K562 (cell line): ENCODE results near the gene TOM1L2. TPM values are rescaled to one million over a fixed set of nuclear protein-coding genes. Genes with fewer than 3 reads are reported as not detected.
A peak's percentile ranks its signal among the peaks of the same experiment; 100 is the strongest.

Experiments used
- CHD4 ChIP-seq: fragments of 200-600 bp; sonication (generic); IDR thresholded peaks from 3 replicates; pipeline ENCODE4 v1.6.1; 2012; ENCODE audit warnings: low read depth, mild to moderate bottlenecking, mixed read lengths, low read length, inconsistent platforms; ENCODE audit not compliant: insufficient read depth, insufficient replicate concordance, poor library complexity, severe bottlenecking
- DMBX1 ChIP-seq: fragments of 250-450 bp; sonication (Bioruptor Pico); IDR thresholded peaks from 2 replicates; pipeline ENCODE4 v1.8.0; 2022; ENCODE audit warnings: inconsistent platforms, mild to moderate bottlenecking, moderate library complexity, borderline replicate concordance
- ERF ChIP-seq: fragments of 450-650 bp; formaldehyde crosslinking; IDR thresholded peaks from 2 replicates; pipeline ENCODE4 v1.4.0; 2020; ENCODE audit warnings: mild to moderate bottlenecking, mixed read lengths
- HDAC8 ChIP-seq: fragments of 450-650 bp; IDR thresholded peaks from 2 replicates; pipeline ENCODE4 v1.6.1; 2016; ENCODE audit warnings: mild to moderate bottlenecking, missing genetic modification characterization, moderate library complexity, missing compliant biosample characterization
- KDM1A ChIP-seq, 2 experiments: fragments of 450-650 bp; IDR thresholded peaks; 2 replicates each; pipeline ENCODE4 v1.6.1; 2016; ENCODE audit warnings: mild to moderate bottlenecking in 2 of 2
- KDM2B ChIP-seq: fragments of 250-450 bp; sonication (Bioruptor Pico); IDR thresholded peaks from 2 replicates; pipeline ENCODE4 v1.8.0; 2021; ENCODE audit warnings: mild to moderate bottlenecking, moderate library complexity
- PHF20 ChIP-seq: fragments of 450-650 bp; IDR thresholded peaks from 2 replicates; pipeline ENCODE4 v1.6.1; 2018; ENCODE audit not compliant: partially characterized antibody
- POU5F1 ChIP-seq: fragments of 150-350 bp; IDR thresholded peaks from 2 replicates; pipeline ENCODE4 v1.6.1; 2014; ENCODE audit warnings: borderline replicate concordance, low read length, low read depth, mild to moderate bottlenecking; ENCODE audit not compliant: partially characterized antibody
- RAD21 ChIP-seq, 2 experiments: fragments of 250-450 bp in 1 of 2; fragments of 450-650 bp in 1 of 2; sonication (Bioruptor Pico) in 1 of 2; formaldehyde crosslinking in 1 of 2; IDR thresholded peaks in 1 of 2; conservative IDR thresholded peaks in 1 of 2; 2 replicates each; pipeline versions ENCODE4 v1.4.0 to v1.8.0; 2020 to 2022; ENCODE audit warnings: mild to moderate bottlenecking in 2 of 2, moderate library complexity in 1 of 2
- YY1 ChIP-seq, 3 experiments: IDR thresholded peaks; 2 replicates each; pipeline ENCODE4 v1.6.1; 2011; ENCODE audit warnings: low read length in 2 of 3, mild to moderate bottlenecking in 2 of 3, moderate library complexity in 2 of 3, borderline replicate concordance in 1 of 3, control low read depth in 1 of 3, low read depth in 1 of 3; ENCODE audit not compliant: insufficient read depth in 3 of 3, insufficient replicate concordance in 2 of 3, control insufficient read depth in 1 of 3, insufficient read length in 1 of 3; ENCODE audit errors: extremely low read depth in 1 of 3
- polyA plus RNA-seq, 8 experiments: library from polyadenylated mRNA; depleted of rRNA in 4 of 8; stranded (reverse) in 5 of 8; unstranded in 3 of 8; fragments of >200 nt; fragmentation: Nextera tagmentation in 2 of 8; fragmentation: Illumina TruSeq in 1 of 8; extraction: Ambion mirVana in 2 of 8; extraction: Trizol in 1 of 8; gene quantifications; 2 replicates each; pipeline versions ENCODE4 v1.2.1 to v1.2.3, GENCODE V29; 2011 to 2014; ENCODE audit warnings: inconsistent platforms in 1 of 8, missing spikeins in 1 of 8
- total RNA-seq, 7 experiments: library from RNA; depleted of rRNA in 6 of 7; stranded (reverse); fragments of >200 nt in 6 of 7; fragmentation: Illumina TruSeq in 2 of 7; extraction: Trizol in 2 of 7; gene quantifications; 2 replicates each; pipeline versions ENCODE4 v1.2.1 to v1.2.3, GENCODE V29; 2011 to 2021; ENCODE audit warnings: low replicate concordance in 1 of 7
- TF ChIP-seq, protein P1 (sequence below), 2 experiments: fragments of 150-350 bp in 1 of 2; IDR thresholded peaks; 2 replicates each; pipeline ENCODE4 v1.6.1; 2012 to 2016; ENCODE audit warnings: low read depth in 2 of 2, low read length in 2 of 2, mild to moderate bottlenecking in 1 of 2, moderate library complexity in 1 of 2
- TF ChIP-seq, protein P2 (sequence below): fragments of 250-450 bp; sonication (Bioruptor Pico); IDR thresholded peaks from 2 replicates; pipeline ENCODE4 v1.5.0; 2021; ENCODE audit warnings: mild to moderate bottlenecking, borderline replicate concordance
- TF ChIP-seq, protein P3 (sequence below): fragments of 450-650 bp; formaldehyde crosslinking; IDR thresholded peaks from 2 replicates; pipeline ENCODE4 v1.4.0; 2020; ENCODE audit warnings: mild to moderate bottlenecking
- TF ChIP-seq, protein P4 (sequence below): sonication (generic); formaldehyde crosslinking; IDR thresholded peaks from 2 replicates; pipeline ENCODE4 v1.9.0; 2022; ENCODE audit warnings: mild to moderate bottlenecking, missing genetic modification reagents

TOM1L2 gene
- total and polyA plus RNA-seq, 9 of the 15 experiments (the other 6 are each of a cell fraction or from before 2014, with no cell fraction given), result 0.07 to 6.0 (median 2.5) TPM

DNA sequence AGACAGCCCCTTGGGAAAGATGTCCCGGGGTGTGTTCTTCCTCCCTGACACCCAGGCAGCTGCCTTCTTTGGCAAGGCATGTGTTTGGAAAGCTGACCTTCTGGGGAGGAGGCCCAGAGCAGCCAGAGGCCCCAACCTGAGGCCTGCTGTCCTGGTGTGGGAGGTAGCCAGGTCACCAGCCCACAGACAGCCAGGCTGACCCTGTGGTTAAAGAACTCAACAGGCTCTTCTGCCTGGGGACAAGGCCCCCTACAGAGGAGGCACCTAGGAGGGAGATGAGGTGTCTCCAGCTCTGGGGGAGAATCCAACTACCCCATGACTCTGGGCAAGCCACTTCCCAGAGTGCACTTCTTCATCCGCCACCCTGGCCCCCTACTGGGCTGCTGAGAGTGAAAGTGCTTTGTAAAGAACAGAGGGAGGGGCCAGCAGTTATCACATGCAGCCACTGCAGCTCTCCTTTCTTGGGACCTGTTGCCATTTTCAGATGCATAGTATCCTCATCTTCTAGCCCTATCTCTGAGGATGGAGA lies 122.3 kb downstream of the TOM1L2 start (continued):
- TF ChIP-seq, protein P1, sequence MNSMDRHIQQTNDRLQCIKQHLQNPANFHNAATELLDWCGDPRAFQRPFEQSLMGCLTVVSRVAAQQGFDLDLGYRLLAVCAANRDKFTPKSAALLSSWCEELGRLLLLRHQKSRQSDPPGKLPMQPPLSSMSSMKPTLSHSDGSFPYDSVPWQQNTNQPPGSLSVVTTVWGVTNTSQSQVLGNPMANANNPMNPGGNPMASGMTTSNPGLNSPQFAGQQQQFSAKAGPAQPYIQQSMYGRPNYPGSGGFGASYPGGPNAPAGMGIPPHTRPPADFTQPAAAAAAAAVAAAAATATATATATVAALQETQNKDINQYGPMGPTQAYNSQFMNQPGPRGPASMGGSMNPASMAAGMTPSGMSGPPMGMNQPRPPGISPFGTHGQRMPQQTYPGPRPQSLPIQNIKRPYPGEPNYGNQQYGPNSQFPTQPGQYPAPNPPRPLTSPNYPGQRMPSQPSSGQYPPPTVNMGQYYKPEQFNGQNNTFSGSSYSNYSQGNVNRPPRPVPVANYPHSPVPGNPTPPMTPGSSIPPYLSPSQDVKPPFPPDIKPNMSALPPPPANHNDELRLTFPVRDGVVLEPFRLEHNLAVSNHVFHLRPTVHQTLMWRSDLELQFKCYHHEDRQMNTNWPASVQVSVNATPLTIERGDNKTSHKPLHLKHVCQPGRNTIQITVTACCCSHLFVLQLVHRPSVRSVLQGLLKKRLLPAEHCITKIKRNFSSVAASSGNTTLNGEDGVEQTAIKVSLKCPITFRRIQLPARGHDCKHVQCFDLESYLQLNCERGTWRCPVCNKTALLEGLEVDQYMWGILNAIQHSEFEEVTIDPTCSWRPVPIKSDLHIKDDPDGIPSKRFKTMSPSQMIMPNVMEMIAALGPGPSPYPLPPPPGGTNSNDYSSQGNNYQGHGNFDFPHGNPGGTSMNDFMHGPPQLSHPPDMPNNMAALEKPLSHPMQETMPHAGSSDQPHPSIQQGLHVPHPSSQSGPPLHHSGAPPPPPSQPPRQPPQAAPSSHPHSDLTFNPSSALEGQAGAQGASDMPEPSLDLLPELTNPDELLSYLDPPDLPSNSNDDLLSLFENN (IDR thresholded peaks at IDR 0.05; ENCODE audit: low read depth in 2 of 2, low read length in 2 of 2), result no peak
- TF ChIP-seq, protein P2, sequence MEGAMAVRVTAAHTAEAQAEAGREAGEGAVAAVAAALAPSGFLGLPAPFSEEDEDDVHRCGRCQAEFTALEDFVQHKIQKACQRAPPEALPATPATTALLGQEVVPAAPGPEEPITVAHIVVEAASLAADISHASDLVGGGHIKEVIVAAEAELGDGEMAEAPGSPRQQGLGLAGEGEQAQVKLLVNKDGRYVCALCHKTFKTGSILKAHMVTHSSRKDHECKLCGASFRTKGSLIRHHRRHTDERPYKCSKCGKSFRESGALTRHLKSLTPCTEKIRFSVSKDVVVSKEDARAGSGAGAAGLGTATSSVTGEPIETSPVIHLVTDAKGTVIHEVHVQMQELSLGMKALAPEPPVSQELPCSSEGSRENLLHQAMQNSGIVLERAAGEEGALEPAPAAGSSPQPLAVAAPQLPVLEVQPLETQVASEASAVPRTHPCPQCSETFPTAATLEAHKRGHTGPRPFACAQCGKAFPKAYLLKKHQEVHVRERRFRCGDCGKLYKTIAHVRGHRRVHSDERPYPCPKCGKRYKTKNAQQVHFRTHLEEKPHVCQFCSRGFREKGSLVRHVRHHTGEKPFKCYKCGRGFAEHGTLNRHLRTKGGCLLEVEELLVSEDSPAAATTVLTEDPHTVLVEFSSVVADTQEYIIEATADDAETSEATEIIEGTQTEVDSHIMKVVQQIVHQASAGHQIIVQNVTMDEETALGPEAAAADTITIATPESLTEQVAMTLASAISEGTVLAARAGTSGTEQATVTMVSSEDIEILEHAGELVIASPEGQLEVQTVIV (CRISPR knock-in tag), result no peak
- TF ChIP-seq HDAC8 (tag), result peak; percentile 70; the same call in 1 of the 2 replicates
- TF ChIP-seq YY1 (IDR thresholded peaks at IDR 0.05; ENCODE audit: borderline replicate concordance in 1 of 3, control insufficient read depth in 1 of 3, extremely low read depth in 1 of 3, insufficient read depth in 3 of 3, insufficient read length in 1 of 3, insufficient replicate concordance in 2 of 3, low read depth in 1 of 3, low read length in 2 of 3), result peak in 1 of 3 experiments; percentile 60
- TF ChIP-seq CHD4, result no peak
- no peak; a peak in 2 of 4 replicates for TF ChIP-seq KDM1A (IDR thresholded peaks at IDR 0.05)
- no peak for TF ChIP-seq POU5F1
- TF ChIP-seq, protein P3, sequence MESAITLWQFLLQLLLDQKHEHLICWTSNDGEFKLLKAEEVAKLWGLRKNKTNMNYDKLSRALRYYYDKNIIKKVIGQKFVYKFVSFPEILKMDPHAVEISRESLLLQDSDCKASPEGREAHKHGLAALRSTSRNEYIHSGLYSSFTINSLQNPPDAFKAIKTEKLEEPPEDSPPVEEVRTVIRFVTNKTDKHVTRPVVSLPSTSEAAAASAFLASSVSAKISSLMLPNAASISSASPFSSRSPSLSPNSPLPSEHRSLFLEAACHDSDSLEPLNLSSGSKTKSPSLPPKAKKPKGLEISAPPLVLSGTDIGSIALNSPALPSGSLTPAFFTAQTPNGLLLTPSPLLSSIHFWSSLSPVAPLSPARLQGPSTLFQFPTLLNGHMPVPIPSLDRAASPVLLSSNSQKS (CRISPR knock-in tag), result no peak
- TF ChIP-seq KDM2B (CRISPR knock-in tag), result no peak
- TF ChIP-seq, protein P4, sequence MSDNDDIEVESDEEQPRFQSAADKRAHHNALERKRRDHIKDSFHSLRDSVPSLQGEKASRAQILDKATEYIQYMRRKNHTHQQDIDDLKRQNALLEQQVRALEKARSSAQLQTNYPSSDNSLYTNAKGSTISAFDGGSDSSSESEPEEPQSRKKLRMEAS, result no peak; the same call in 1 of the 2 replicates
- TF ChIP-seq ERF, result peak; percentile 70; the same call in 1 of the 2 replicates
- TF ChIP-seq PHF20, result no peak
- peak in 1 of 2 experiments; percentile 28; a peak in 1 of 4 replicates for TF ChIP-seq RAD21 (CRISPR knock-in tag; conservative IDR thresholded peaks at IDR 0.05 in 1 of 2, IDR thresholded peaks at IDR 0.05 in 1 of 2)
- peak; percentile 95 for TF ChIP-seq DMBX1 (CRISPR knock-in tag)
